H1 (cell line): ENCODE data around the gene TSEN34. TPM values are rescaled to one million over a fixed set of nuclear protein-coding genes. Genes with fewer than 3 reads are reported as not detected.

Experiments
- CTCF ChIA-PET: fragments of 300-600 bp; sonication (Branson Sonifier 250); formaldehyde crosslinking; loops from one replicate; lab custom pipeline; 2021; ENCODE audit not compliant: partially characterized antibody; lab: Charles Lee
- POLR2A ChIA-PET: fragments of 300-600 bp; sonication (Branson Sonifier 250); formaldehyde crosslinking; loops from one replicate; lab custom pipeline; 2021; ENCODE audit warnings: inconsistent platforms; ENCODE audit not compliant: partially characterized antibody; lab: Charles Lee
- DNase-seq, 2 experiments: peaks; one replicate each; pipeline versions ENCODE4 v3.0.0 to v3.0.0-alpha.2; 2010 to 2022; ENCODE audit warnings: low spot score in 2 of 2, low read depth in 1 of 2, mixed read lengths in 1 of 2
- FAIRE-seq: peaks from 2 replicates; lab custom pipeline; 2011; peaks lifted over from hg19 to GRCh38; lab: Jason Lieb, UNC
- H2AFZ ChIP-seq: 2 replicates; pipeline ENCODE4 v1.8.1; 2012; ENCODE audit warnings: low read length, inconsistent platforms
- H2AK5ac ChIP-seq: 2 replicates; pipeline ENCODE4 v1.6.1; 2013; ENCODE audit warnings: low read depth, low read length
- H2BK120ac ChIP-seq: replicated peaks from 2 replicates; pipeline ENCODE3; 2013; ENCODE audit warnings: low read depth, low read length, inconsistent platforms
- H2BK12ac ChIP-seq: 2 replicates; pipeline ENCODE4 v1.6.1; 2013; ENCODE audit warnings: low read depth, low read length
- H2BK15ac ChIP-seq: 2 replicates; pipeline ENCODE4 v1.6.1; 2013; ENCODE audit warnings: low read length
- H2BK20ac ChIP-seq: 2 replicates; pipeline ENCODE4 v1.6.1; 2013; ENCODE audit warnings: low read length
- H2BK5ac ChIP-seq: 2 replicates; pipeline ENCODE4 v1.6.1; 2013; ENCODE audit warnings: low read depth, low read length
- H3K14ac ChIP-seq: 2 replicates; pipeline ENCODE4 v1.6.1; 2013; ENCODE audit warnings: inconsistent platforms; ENCODE audit not compliant: insufficient read length
- H3K18ac ChIP-seq: 2 replicates; pipeline ENCODE4 v1.6.1; 2013; ENCODE audit warnings: low read length; ENCODE audit errors: extremely low read depth
- H3K23ac ChIP-seq: 2 replicates; pipeline ENCODE4 v1.6.1; 2013; ENCODE audit warnings: inconsistent platforms; ENCODE audit not compliant: insufficient read length
- H3K23me2 ChIP-seq: 2 replicates; pipeline ENCODE4 v1.6.1; 2013; ENCODE audit warnings: low read depth, low read length
- H3K27ac ChIP-seq: 2 replicates; pipeline ENCODE4 v1.6.1; 2011; ENCODE audit warnings: low read depth, low read length, inconsistent platforms
- H3K27me3 ChIP-seq, 4 experiments: replicated peaks in 1 of 4; 1 replicate in 1 of 4; 2 replicates in 3 of 4; pipeline versions ENCODE4 v1.6.1 to v1.8.1; 2011 to 2013; ENCODE audit warnings: low read length in 3 of 4, mild to moderate bottlenecking in 3 of 4, inconsistent platforms in 2 of 4, mixed read lengths in 2 of 4, moderate library complexity in 1 of 4; ENCODE audit not compliant: control insufficient read depth in 3 of 4, insufficient read depth in 3 of 4; ENCODE audit errors: extremely low read depth in 1 of 4
- H3K36me3 ChIP-seq, 4 experiments: 2 replicates each; pipeline versions ENCODE4 v1.6.1 to v1.8.1; 2011 to 2013; ENCODE audit warnings: mild to moderate bottlenecking in 4 of 4, low read length in 3 of 4, moderate library complexity in 2 of 4, control low read depth in 1 of 4, inconsistent platforms in 1 of 4; ENCODE audit not compliant: insufficient read depth in 4 of 4, control insufficient read depth in 2 of 4
- H3K4ac ChIP-seq: replicated peaks from 2 replicates; pipeline ENCODE3; 2013; ENCODE audit warnings: low read length, low read depth, mixed read lengths, inconsistent platforms; ENCODE audit not compliant: insufficient read length
- H3K4me1 ChIP-seq, 4 experiments: replicated peaks in 1 of 4; 1 replicate in 1 of 4; 2 replicates in 3 of 4; pipeline versions ENCODE4 v1.6.1 to v1.8.1; 2011 to 2013; ENCODE audit warnings: low read length in 3 of 4, inconsistent platforms in 2 of 4, mixed read lengths in 1 of 4; ENCODE audit not compliant: insufficient read depth in 4 of 4, control insufficient read depth in 3 of 4
- H3K4me2 ChIP-seq, 2 experiments: 2 replicates each; pipeline versions ENCODE4 v1.6.1 to v1.8.1; 2011 to 2013; ENCODE audit warnings: low read depth in 2 of 2, low read length in 2 of 2, control low read depth in 1 of 2, inconsistent platforms in 1 of 2, mild to moderate bottlenecking in 1 of 2; ENCODE audit not compliant: insufficient read depth in 1 of 2
- H3K4me3 ChIP-seq, 4 experiments: fragments of 200-600, 300-600 bp in 1 of 4; sonication (generic), shearing (Covaris generic), sonication (Bioruptor Twin) in 1 of 4; 2 replicates each; pipeline versions ENCODE4 v1.5.1 to v1.8.1; 2011 to 2016; ENCODE audit warnings: low read length in 4 of 4, low read depth in 3 of 4, control low read depth in 2 of 4, inconsistent platforms in 2 of 4, mild to moderate bottlenecking in 2 of 4, mixed read lengths in 1 of 4, moderate library complexity in 1 of 4; ENCODE audit not compliant: insufficient read depth in 2 of 4; ENCODE audit errors: extremely low read depth in 1 of 4
- H3K56ac ChIP-seq: replicated peaks from 2 replicates; pipeline ENCODE3; 2013; ENCODE audit warnings: low read depth, mild to moderate bottlenecking, mixed read lengths, low read length, inconsistent platforms; ENCODE audit not compliant: insufficient read length
- H3K79me1 ChIP-seq: 2 replicates; pipeline ENCODE4 v1.6.1; 2013; ENCODE audit warnings: low read depth, low read length, control low read depth
- H3K79me2 ChIP-seq, 2 experiments: 2 replicates each; pipeline versions ENCODE4 v1.6.1 to v1.8.1; 2012 to 2013; ENCODE audit warnings: low read length in 2 of 2, mild to moderate bottlenecking in 2 of 2, inconsistent platforms in 1 of 2; ENCODE audit not compliant: insufficient read depth in 2 of 2, control insufficient read depth in 1 of 2
- H3K9ac ChIP-seq, 4 experiments: replicated peaks in 1 of 4; 1 replicate in 1 of 4; 2 replicates in 3 of 4; pipeline versions ENCODE4 v1.6.1 to v1.8.1; 2011 to 2013; ENCODE audit warnings: low read depth in 3 of 4, low read length in 3 of 4, control low read depth in 2 of 4, mild to moderate bottlenecking in 2 of 4, moderate library complexity in 2 of 4, inconsistent platforms in 1 of 4; ENCODE audit errors: extremely low read depth in 1 of 4
- H3K9me3 ChIP-seq, 2 experiments: 2 replicates each; pipeline versions ENCODE4 v1.6.1 to v1.8.1; 2012 to 2013; ENCODE audit warnings: mild to moderate bottlenecking in 2 of 2, moderate library complexity in 2 of 2, control low read depth in 1 of 2, inconsistent platforms in 1 of 2, low read depth in 1 of 2, low read length in 1 of 2, mixed read lengths in 1 of 2; ENCODE audit not compliant: insufficient read depth in 2 of 2
- H4K20me1 ChIP-seq, 2 experiments: replicated peaks in 1 of 2; 2 replicates each; pipeline versions ENCODE3 to v1.8.1; 2011 to 2013; ENCODE audit warnings: inconsistent platforms in 2 of 2, low read length in 2 of 2, mild to moderate bottlenecking in 1 of 2; ENCODE audit not compliant: insufficient read depth in 2 of 2, control insufficient read depth in 1 of 2
- H4K5ac ChIP-seq: 2 replicates; pipeline ENCODE4 v1.6.1; 2013; ENCODE audit warnings: low read length, low read depth, mixed read lengths, inconsistent platforms; ENCODE audit not compliant: insufficient read length
- H4K8ac ChIP-seq: 2 replicates; pipeline ENCODE4 v1.8.0; 2013; ENCODE audit warnings: mild to moderate bottlenecking, moderate library complexity, low read length, inconsistent platforms; ENCODE audit not compliant: insufficient read depth; ENCODE audit errors: extremely low read depth
- H4K91ac ChIP-seq: replicated peaks from 2 replicates; pipeline ENCODE3; 2013; ENCODE audit warnings: low read length, mixed read lengths, inconsistent platforms; ENCODE audit not compliant: insufficient read length
- ASH2L ChIP-seq: fragments of 200-600, 300-600 bp; sonication (generic); IDR thresholded peaks from one replicate; pipeline ENCODE4 v1.7.1; 2017; ENCODE audit warnings: low read length
- BCL11A ChIP-seq, 2 experiments: IDR thresholded peaks; one replicate each; pipeline ENCODE4 v1.6.1; 2011; ENCODE audit warnings: low read depth in 2 of 2, low read length in 2 of 2, mild to moderate bottlenecking in 2 of 2
- CHD2 ChIP-seq: IDR thresholded peaks from 2 replicates; pipeline ENCODE4 v1.6.1; 2012; ENCODE audit warnings: low read length, improper control_type of control experiment
- HDAC2 ChIP-seq, 2 experiments: fragments of 300-600 bp in 1 of 2; sonication (generic) in 1 of 2; IDR thresholded peaks; 2 replicates each; pipeline ENCODE4 v1.6.1; 2011 to 2012; ENCODE audit warnings: low read depth in 2 of 2, low read length in 2 of 2, mild to moderate bottlenecking in 2 of 2, moderate library complexity in 2 of 2, borderline replicate concordance in 1 of 2, inconsistent platforms in 1 of 2
- PHF8 ChIP-seq: fragments of 200-600 bp; sonication (generic); conservative IDR thresholded peaks from 2 replicates; pipeline ENCODE4 v1.7.1; 2012; ENCODE audit warnings: low read depth, mild to moderate bottlenecking, inconsistent platforms, low read length, moderate library complexity
- POLR2A ChIP-seq, 2 experiments: IDR thresholded peaks; 1 replicate in 1 of 2; 2 replicates in 1 of 2; pipeline ENCODE4 v1.6.1; 2011; ENCODE audit warnings: low read depth in 2 of 2, low read length in 2 of 2, mild to moderate bottlenecking in 2 of 2; ENCODE audit errors: control extremely low read depth in 1 of 2
- SIN3A ChIP-seq, 2 experiments: IDR thresholded peaks in 1 of 2; conservative IDR thresholded peaks in 1 of 2; 2 replicates each; pipeline ENCODE4 v1.6.1; 2011 to 2012; ENCODE audit warnings: low read length in 2 of 2, improper control_type of control experiment in 1 of 2, low read depth in 1 of 2, mild to moderate bottlenecking in 1 of 2
- SP2 ChIP-seq: IDR thresholded peaks from 2 replicates; pipeline ENCODE4 v1.6.1; 2012; ENCODE audit warnings: mild to moderate bottlenecking, low read length, inconsistent platforms
- TBP ChIP-seq: IDR thresholded peaks from 2 replicates; pipeline ENCODE4 v1.6.1; 2011; ENCODE audit warnings: low read depth, low read length, improper control_type of control experiment
- TEAD4 ChIP-seq: IDR thresholded peaks from 2 replicates; pipeline ENCODE4 v1.6.1; 2012; ENCODE audit warnings: low read depth, low read length, inconsistent platforms, mixed read lengths
- YY1 ChIP-seq: IDR thresholded peaks from 2 replicates; pipeline ENCODE4 v1.6.1; 2011; ENCODE audit warnings: low read depth, mild to moderate bottlenecking, low read length
- WGBS, 2 experiments: shearing (Covaris generic) in 1 of 2; methylation state at CpG; one replicate each; pipeline versions ENCODE4 v1.1.6 to v1.1.7; 2013 to 2015; ENCODE audit warnings: low lambda C conversion rate in 2 of 2, mixed read lengths in 2 of 2, inconsistent platforms in 1 of 2, low coverage in 1 of 2, missing lambda C conversion rate in 1 of 2; ENCODE audit not compliant: insufficient replicate concordance in 2 of 2, insufficient coverage in 1 of 2, insufficient read length in 1 of 2; ENCODE audit errors: extremely low coverage in 1 of 2, missing lambda C conversion rate in 1 of 2; 5-methylcytosine and 5-hydroxymethylcytosine counted together
- polyA plus RNA-seq, 7 experiments: library from polyadenylated mRNA; depleted of rRNA in 3 of 7; stranded (reverse) in 5 of 7; unstranded in 2 of 7; fragments of >200 nt in 5 of 7; fragments of 200-250 nt in 2 of 7; gene quantifications; 1 replicate in 5 of 7; 2 replicates in 1 of 7; 4 replicates in 1 of 7; pipeline versions ENCODE4 v1.2.1 to v1.2.3, GENCODE V29; 2011 to 2013; ENCODE audit warnings: missing spikeins in 2 of 7, mixed read lengths in 2 of 7
- total RNA-seq: library from RNA; stranded (reverse); fragmentation: NEBNext Ultra II Directional; extraction: Animal tissue kit (Norgen Biotek cat#: 25700); gene quantifications from 2 replicates; pipeline ENCODE4 v1.2.1, GENCODE V29; 2021

TSEN34 gene
- total and polyA plus RNA-seq, 2 of the 8 experiments (the other 6 are each of a cell fraction or from before 2014, with no cell fraction given), result 22.5 to 52.3 TPM

DNA sequence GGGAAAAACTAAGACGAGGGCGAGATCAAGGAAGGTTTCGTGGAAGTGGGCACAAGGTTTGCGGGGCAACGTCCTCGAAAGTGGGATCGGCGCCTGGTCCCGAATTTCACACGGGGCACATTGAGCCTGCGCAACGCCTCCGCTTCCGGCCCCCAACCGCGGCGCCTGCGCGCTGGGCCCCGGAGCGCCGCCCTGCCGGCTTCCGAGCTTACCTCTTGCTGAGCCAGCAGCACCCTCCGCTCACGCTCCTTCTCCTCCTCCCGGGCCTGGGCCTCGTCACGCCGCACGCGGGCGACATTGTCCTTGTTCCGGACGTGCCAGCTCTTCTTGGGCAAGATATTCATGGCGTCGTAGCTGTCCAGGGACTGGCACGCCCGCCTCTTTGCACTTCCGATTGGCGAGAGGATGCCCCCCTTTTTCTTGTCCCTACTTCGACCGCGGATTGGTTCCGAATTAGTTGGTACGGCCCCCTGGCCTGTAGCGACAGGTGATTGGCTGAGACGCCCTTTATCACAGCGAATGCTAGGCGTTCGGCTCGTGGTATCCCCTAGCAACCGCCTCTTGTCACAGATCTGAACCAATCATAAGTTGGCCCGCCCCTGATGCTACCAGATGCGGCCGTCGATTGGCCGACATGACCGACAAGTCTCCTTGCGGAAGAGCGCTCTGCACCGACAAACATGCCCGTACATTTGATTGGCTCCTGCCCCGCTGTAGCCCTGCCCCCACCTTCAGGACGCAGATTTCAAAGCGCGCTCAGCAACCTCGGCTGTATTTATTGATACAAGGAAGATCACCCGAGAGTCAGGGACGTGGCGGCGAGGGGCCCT lies 31.5 kb upstream of the TSEN34 start, which contains the start of gene LENG1:
Gene LENG1, minus strand, starts transcription at position 370 of the 830 bp plus-strand sequence. Its CDS starts 26 bp downstream, at position 344.
- Histone ChIP-seq H3K27ac (peak within 1 kb of the TSS; percentile 84), H3K4ac (peak within 1 kb of the TSS; percentile 89), H2BK5ac (peak within 1 kb of the TSS; percentile 97), H3K4me3 (peak within 1 kb of the TSS; percentile 81 to 96 (median 88)), H3K4me1 (peaks cover 0 to 24% (median 11%) of the 10 kb centered on the region in 4 experiments; a peak in 6 of 7 replicates), H3K18ac (peak within 1 kb of the TSS; percentile 91), H3K9ac (peak within 1 kb of the TSS; percentile 53 to 91 (median 78)), H2BK20ac (no peak within 1 kb of the TSS), H3K23ac (no peak within 1 kb of the TSS), H2AK5ac (no peak within 1 kb of the TSS), H2AFZ (peak within 1 kb of the TSS; percentile 65), H3K56ac (peak within 1 kb of the TSS; percentile 49), H3K79me1 (peaks cover 10% of the 10 kb centered on the region), H4K8ac (peak within 1 kb of the TSS; percentile 75; the same call in 1 of the 2 replicates), H3K4me2 (peak within 1 kb of the TSS; percentile 93 to 100), H4K5ac (peak within 1 kb of the TSS; percentile 99), H2BK15ac (peak within 1 kb of the TSS; percentile 97), H2BK120ac (no peak within 1 kb of the TSS), H4K20me1 (peaks cover 1 to 19% of the 10 kb centered on the region in 2 experiments), H3K27me3 (peaks cover 0 to 8% (median 4%) of the 10 kb centered on the region in 4 experiments; a peak in 4 of 7 replicates), H3K23me2 (peaks cover 20% of the 10 kb centered on the region), H4K91ac (peak within 1 kb of the TSS; percentile 96), H3K36me3 (peaks cover 8 to 20% (median 15%) of the 10 kb centered on the region in 4 experiments), H2BK12ac (peak within 1 kb of the TSS; percentile 62; the same call in 1 of the 2 replicates), H3K9me3 (no peaks in the 10 kb centered on the region), H3K14ac (no peak within 1 kb of the TSS), H3K79me2 (no peaks in the 10 kb centered on the region)
- ChIA-PET POLR2A (interaction anchor here (0.7 to 14.8 kb wide), 11 partner anchors 11 to 51 kb away, joined by 3 to 348 read pairs (median 4); partner anchors contain the start of genes CNOT3, MBOAT7, PRPF31 and RPS9), CTCF (interaction anchor here (0.6 to 2.1 kb wide), 8 partner anchors 9 to 72 kb away, joined by 3 to 8 read pairs (median 4); partner anchors contain the start of gene TMC4)
- 2% methylated on average over 65 of the region's 72 CpGs; no CpG with 5 or more reads in 1 of the 2 experiments for WGBS, 2 experiments
- peak; percentile 93 to 100 for DNase-seq
- peak; percentile 94 for FAIRE-seq
- TF ChIP-seq TEAD4, result no peak
- TF ChIP-seq ASH2L, result peak; percentile 41
- TF ChIP-seq SIN3A (conservative IDR thresholded peaks at IDR 0.05 in 1 of 2, IDR thresholded peaks at IDR 0.05 in 1 of 2; ENCODE audit: low read depth in 1 of 2, low read length in 2 of 2), result peak; percentile 40 to 77; a peak in 1 of 4 replicates
- no peak for TF ChIP-seq BCL11A (IDR thresholded peaks at IDR 0.05; ENCODE audit: low read depth in 2 of 2, low read length in 2 of 2)
- peak in 1 of 2 experiments; percentile 86; a peak in 2 of 4 replicates for TF ChIP-seq HDAC2 (IDR thresholded peaks at IDR 0.05; ENCODE audit: borderline replicate concordance in 1 of 2, low read depth in 2 of 2, low read length in 2 of 2)
- peak; percentile 74 to 76; a peak in 2 of 3 replicates for TF ChIP-seq POLR2A (IDR thresholded peaks at IDR 0.05; ENCODE audit: control extremely low read depth in 1 of 2, low read depth in 2 of 2, low read length in 2 of 2)
- TF ChIP-seq CHD2, result peak; percentile 90
- TF ChIP-seq YY1, result peak; percentile 74
- TF ChIP-seq SP2, result peak; percentile 85
- no peak; the same call in 1 of the 2 replicates for TF ChIP-seq TBP
- TF ChIP-seq PHF8, result peak; percentile 82
